ENCODE measurements around the gene ENOX2. TPM values are rescaled to one million over a fixed set of nuclear protein-coding genes. Genes with fewer than 3 reads are reported as not detected.

ENOX2 gene
- polyA plus RNA-seq, 1 donor from 2014 or later = 48.7 TPM

GRCh38 chrX:130625386-130625785 is 277.6 kb downstream of the ENOX2 start:
- no peaks in the 10 kb centered on the region for H3K79me2 ChIP-seq (replicated peaks; ENCODE audit: insufficient read depth, low read length)
- TF ChIP-seq SMC3 (conservative IDR thresholded peaks at IDR 0.05; ENCODE audit: poor library complexity) (no peak), TAF1 (IDR thresholded peaks at IDR 0.05; ENCODE audit: low read depth) (no peak), POLR2AphosphoS5 (IDR thresholded peaks at IDR 0.05) (no peak), REST (IDR thresholded peaks at IDR 0.05; ENCODE audit: borderline replicate concordance) (no peak), RAD21 (conservative IDR thresholded peaks at IDR 0.05) (no peak), EZH2 (IDR thresholded peaks at IDR 0.05; ENCODE audit: borderline replicate concordance, insufficient read depth, low read length, poor library complexity, severe bottlenecking) (no peak), CTCF (IDR thresholded peaks at IDR 0.05; ENCODE audit: poor library complexity, severe bottlenecking) (no peak), MXI1 (conservative IDR thresholded peaks at IDR 0.05; ENCODE audit: poor library complexity, severe bottlenecking) (no peak), EP300 (conservative IDR thresholded peaks at IDR 0.05; ENCODE audit: poor library complexity, severe bottlenecking) (no peak)
- H3K27ac ChIP-seq (ENCODE audit: low read length) = no peak overlapping the region
- H3K9me3 ChIP-seq (ENCODE audit: low read length) = no peaks in the 10 kb centered on the region
- H3K27me3 ChIP-seq (ENCODE audit: insufficient read depth, low read depth, low read length) = no peaks in the 10 kb centered on the region
- no peaks in the 10 kb centered on the region for H3K36me3 ChIP-seq (ENCODE audit: insufficient read depth, low read length)
- no peak overlapping the region for H3K9ac ChIP-seq (ENCODE audit: low read length)
- H3F3A ChIP-seq (ENCODE audit: insufficient read depth, low read length, poor library complexity, severe bottlenecking) = no peaks in the 10 kb centered on the region
- H3K4me3 ChIP-seq (ENCODE audit: low read length) = no peak overlapping the region
- H3K4me2 ChIP-seq (ENCODE audit: low read length) = no peak overlapping the region
- H3K9me2 ChIP-seq (ENCODE audit: insufficient read depth, low read length) = no peaks in the 10 kb centered on the region
- no peak overlapping the region for H2AFZ ChIP-seq (ENCODE audit: low read depth, low read length)
- no peaks in the 10 kb centered on the region for H4K20me1 ChIP-seq (ENCODE audit: insufficient read depth)

- Histone ChIP-seq H2AFZ (ENCODE audit: low read depth, low read length) (no peak overlapping the region), H3K4me3 (ENCODE audit: low read length) (no peak overlapping the region), H3K79me2 (replicated peaks; ENCODE audit: insufficient read depth, low read length) (no peaks in the 10 kb centered on the region), H4K20me1 (ENCODE audit: insufficient read depth) (no peaks in the 10 kb centered on the region), H3K27me3 (ENCODE audit: insufficient read depth, low read depth, low read length) (no peaks in the 10 kb centered on the region), H3F3A (ENCODE audit: insufficient read depth, low read length, poor library complexity, severe bottlenecking) (no peaks in the 10 kb centered on the region), H3K27ac (ENCODE audit: low read length) (no peak overlapping the region), H3K9me2 (ENCODE audit: insufficient read depth, low read length) (no peaks in the 10 kb centered on the region), H3K9ac (ENCODE audit: low read length) (no peak overlapping the region), H3K9me3 (ENCODE audit: low read length) (no peaks in the 10 kb centered on the region), H3K36me3 (ENCODE audit: insufficient read depth, low read length) (no peaks in the 10 kb centered on the region), H3K4me2 (ENCODE audit: low read length) (no peak overlapping the region)
- TF ChIP-seq TAF1 (IDR thresholded peaks at IDR 0.05; ENCODE audit: low read depth) (no peak), CTCF (IDR thresholded peaks at IDR 0.05; ENCODE audit: poor library complexity, severe bottlenecking) (no peak), RAD21 (conservative IDR thresholded peaks at IDR 0.05) (no peak), MXI1 (conservative IDR thresholded peaks at IDR 0.05; ENCODE audit: poor library complexity, severe bottlenecking) (no peak), POLR2AphosphoS5 (IDR thresholded peaks at IDR 0.05) (no peak)
Measured at GRCh38 chrX:130623518-130623917, 279.5 kb downstream of the ENOX2 start.

Data from neural cell (in vitro differentiated cells).